NCI-H1105 treated with DMSO at 0.1 percent for 48 hours (cell line): Measurements from ENCODE around the gene KCNJ6.
"Not testable (repeated sequence)": the region's sequence is repeated elsewhere in the genome, so short reads cannot be mapped to it uniquely, and the experiment has no call there.

Experiments
- DNase-seq: peaks from one replicate; lab custom pipeline; 2025; lab: John Stamatoyannopoulos, UW

The KCNJ6 gene

GRCh38 chr21:37770461-37770860, 145.8 kb downstream of the KCNJ6 start:
- DNase-seq: no peak

- DNase-seq: no peak
Observed at GRCh38 chr21:37769656-37770055, 146.6 kb downstream of the KCNJ6 start.

GRCh38 chr21:37767984-37768383, 148.3 kb downstream of the KCNJ6 start:
- DNase-seq: no peak

GRCh38 chr21:37766129-37766528, 150.1 kb downstream of the KCNJ6 start:
- no peak for DNase-seq

GRCh38 chr21:37765221-37765900, 150.9 kb downstream of the KCNJ6 start:
- DNase-seq: no peak

GRCh38 chr21:37764691-37765090, 151.6 kb downstream of the KCNJ6 start:
- DNase-seq: no peak

GRCh38 chr21:37763298-37763697, 153.0 kb downstream of the KCNJ6 start:
- no peak for DNase-seq

- DNase-seq: no peak
Observed at GRCh38 chr21:37762606-37763005, 153.7 kb downstream of the KCNJ6 start.

GRCh38 chr21:37761406-37761805, 154.9 kb downstream of the KCNJ6 start:
- not testable (repeated sequence) for DNase-seq

- DNase-seq: no peak
Observed at GRCh38 chr21:37759777-37760176, 156.5 kb downstream of the KCNJ6 start.

- peak; percentile 29 for DNase-seq
Observed at GRCh38 chr21:37758982-37759381, 157.3 kb downstream of the KCNJ6 start.

GRCh38 chr21:37757606-37758376, 158.5 kb downstream of the KCNJ6 start:
- DNase-seq: peak; percentile 92

- no peak for DNase-seq
Observed at GRCh38 chr21:37753122-37753599, 163.1 kb downstream of the KCNJ6 start.

- DNase-seq: no peak
Observed at GRCh38 chr21:37751268-37751975, 164.8 kb downstream of the KCNJ6 start.

- no peak for DNase-seq
Observed at GRCh38 chr21:37749132-37749531, 167.1 kb downstream of the KCNJ6 start.

GRCh38 chr21:37748351-37748750, 167.9 kb downstream of the KCNJ6 start:
- DNase-seq: no peak

- DNase-seq: no peak
Observed at GRCh38 chr21:37746849-37747248, 169.4 kb downstream of the KCNJ6 start.

- DNase-seq: no peak
Observed at GRCh38 chr21:37744551-37744950, 171.7 kb downstream of the KCNJ6 start.

- no peak for DNase-seq
Observed at GRCh38 chr21:37742532-37742931, 173.7 kb downstream of the KCNJ6 start.

- no peak for DNase-seq
Observed at GRCh38 chr21:37742115-37742514, 174.1 kb downstream of the KCNJ6 start.

- DNase-seq: no peak
Observed at GRCh38 chr21:37737996-37738395, 178.3 kb downstream of the KCNJ6 start.

- no peak for DNase-seq
Observed at GRCh38 chr21:37737507-37737906, 178.8 kb downstream of the KCNJ6 start.

- no peak for DNase-seq
Observed at GRCh38 chr21:37734846-37735245, 181.4 kb downstream of the KCNJ6 start.
